Glutamatergic neuron (in vitro differentiated cells): ENCODE results near the gene FDCSP. TPM values are rescaled to one million over a fixed set of nuclear protein-coding genes. Genes with fewer than 3 reads are reported as not detected.
"Not testable (repeated sequence)": the region's sequence is repeated elsewhere in the genome, so short reads cannot be mapped to it uniquely, and the experiment has no call there.

Experiments
- DNase-seq: peaks from one replicate; pipeline ENCODE4 v3.0.0; 2022
- H3K27ac Mint-ChIP-seq: one replicate; pipeline ENCODE4 v1.8.0; 2020; ENCODE audit warnings: mild to moderate bottlenecking, mixed read lengths, inconsistent platforms; ENCODE audit not compliant: unreplicated experiment
- H3K27me3 Mint-ChIP-seq: one replicate; pipeline ENCODE4 v1.8.0; 2020; ENCODE audit warnings: mild to moderate bottlenecking, moderate library complexity, mixed read lengths, inconsistent platforms; ENCODE audit not compliant: unreplicated experiment
- H3K36me3 Mint-ChIP-seq: one replicate; pipeline ENCODE4 v1.8.0; 2020; ENCODE audit warnings: mild to moderate bottlenecking, mixed read lengths, inconsistent platforms; ENCODE audit not compliant: unreplicated experiment
- H3K4me1 Mint-ChIP-seq: one replicate; pipeline ENCODE4 v1.8.0; 2020; ENCODE audit warnings: mild to moderate bottlenecking, low read depth, mixed read lengths, inconsistent platforms; ENCODE audit not compliant: unreplicated experiment
- H3K4me3 Mint-ChIP-seq: one replicate; pipeline ENCODE4 v1.8.0; 2020; ENCODE audit warnings: mild to moderate bottlenecking, mixed read lengths, inconsistent platforms; ENCODE audit not compliant: unreplicated experiment
- H3K9me3 Mint-ChIP-seq: one replicate; pipeline ENCODE4 v1.8.0; 2020; ENCODE audit warnings: mild to moderate bottlenecking, moderate library complexity, mixed read lengths, inconsistent platforms; ENCODE audit not compliant: unreplicated experiment
- total RNA-seq: library from RNA; stranded (reverse); fragmentation: NEBNext Ultra II Directional; extraction: Animal tissue kit (Norgen Biotek cat#: 25700); gene quantifications from one replicate; pipeline ENCODE4 v1.2.1, GENCODE V29; 2021; ENCODE audit not compliant: unreplicated experiment
- TF ChIP-seq, protein P1 (sequence below): fragments of 200-600 bp; sonication (generic); IDR thresholded peaks from one replicate; pipeline ENCODE4 v1.5.0; 2021; ENCODE audit not compliant: partially characterized antibody, unreplicated experiment

FDCSP gene
- total RNA-seq, 1 donor from 2014 or later, result not detected

DNA sequence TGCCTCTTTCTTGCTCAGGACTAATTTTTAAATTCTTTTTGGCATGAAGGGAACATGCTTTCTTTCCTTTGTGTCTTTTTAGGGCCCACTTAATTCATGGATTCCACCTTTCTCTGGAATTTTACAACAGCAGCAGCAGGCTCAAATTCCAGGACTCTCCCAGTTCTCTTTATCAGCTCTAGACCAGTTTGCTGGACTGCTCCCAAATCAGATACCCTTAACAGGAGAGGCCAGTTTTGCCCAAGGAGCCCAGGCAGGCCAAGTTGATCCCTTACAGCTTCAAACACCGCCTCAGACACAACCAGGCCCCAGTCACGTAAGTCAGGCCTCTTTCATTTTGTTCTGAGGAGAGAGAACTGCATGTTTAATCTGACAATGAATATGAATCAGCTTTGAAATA is 28.1 kb upstream of the FDCSP start:
- TF ChIP-seq, protein P1, sequence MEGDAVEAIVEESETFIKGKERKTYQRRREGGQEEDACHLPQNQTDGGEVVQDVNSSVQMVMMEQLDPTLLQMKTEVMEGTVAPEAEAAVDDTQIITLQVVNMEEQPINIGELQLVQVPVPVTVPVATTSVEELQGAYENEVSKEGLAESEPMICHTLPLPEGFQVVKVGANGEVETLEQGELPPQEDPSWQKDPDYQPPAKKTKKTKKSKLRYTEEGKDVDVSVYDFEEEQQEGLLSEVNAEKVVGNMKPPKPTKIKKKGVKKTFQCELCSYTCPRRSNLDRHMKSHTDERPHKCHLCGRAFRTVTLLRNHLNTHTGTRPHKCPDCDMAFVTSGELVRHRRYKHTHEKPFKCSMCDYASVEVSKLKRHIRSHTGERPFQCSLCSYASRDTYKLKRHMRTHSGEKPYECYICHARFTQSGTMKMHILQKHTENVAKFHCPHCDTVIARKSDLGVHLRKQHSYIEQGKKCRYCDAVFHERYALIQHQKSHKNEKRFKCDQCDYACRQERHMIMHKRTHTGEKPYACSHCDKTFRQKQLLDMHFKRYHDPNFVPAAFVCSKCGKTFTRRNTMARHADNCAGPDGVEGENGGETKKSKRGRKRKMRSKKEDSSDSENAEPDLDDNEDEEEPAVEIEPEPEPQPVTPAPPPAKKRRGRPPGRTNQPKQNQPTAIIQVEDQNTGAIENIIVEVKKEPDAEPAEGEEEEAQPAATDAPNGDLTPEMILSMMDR, result no peak
- Mint-ChIP-seq H3K36me3 (no peaks in the 10 kb centered on the region), H3K4me1 (no peaks in the 10 kb centered on the region), H3K27me3 (no peaks in the 10 kb centered on the region), H3K27ac (no peak overlapping the region), H3K4me3 (no peak overlapping the region), H3K9me3 (no peaks in the 10 kb centered on the region)
- DNase-seq, result no peak

DNA sequence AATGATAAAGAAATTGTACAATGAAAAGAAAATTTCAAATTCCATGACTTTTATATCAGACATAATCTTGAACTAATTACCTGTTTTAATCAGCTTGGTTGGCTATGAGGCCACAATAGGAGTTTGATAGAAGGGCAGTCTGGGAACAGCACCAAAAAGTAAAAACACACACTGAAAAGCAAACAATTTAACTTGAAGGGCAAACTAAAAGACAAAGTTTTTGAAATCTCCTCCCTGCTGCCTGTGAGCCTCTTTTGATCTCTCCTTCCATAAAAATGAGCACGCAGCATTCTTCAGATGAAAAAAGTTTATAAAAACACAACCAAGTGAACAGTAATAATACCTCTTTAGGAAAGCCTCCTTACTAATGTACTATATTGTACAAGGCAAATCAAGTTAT is 22.3 kb upstream of the FDCSP start:
- Mint-ChIP-seq H3K4me1 (no peaks in the 10 kb centered on the region), H3K4me3 (no peak overlapping the region), H3K9me3 (no peaks in the 10 kb centered on the region), H3K27me3 (no peaks in the 10 kb centered on the region), H3K27ac (no peak overlapping the region), H3K36me3 (no peaks in the 10 kb centered on the region)
- no peak for DNase-seq
- TF ChIP-seq, protein P1, result no peak

DNA sequence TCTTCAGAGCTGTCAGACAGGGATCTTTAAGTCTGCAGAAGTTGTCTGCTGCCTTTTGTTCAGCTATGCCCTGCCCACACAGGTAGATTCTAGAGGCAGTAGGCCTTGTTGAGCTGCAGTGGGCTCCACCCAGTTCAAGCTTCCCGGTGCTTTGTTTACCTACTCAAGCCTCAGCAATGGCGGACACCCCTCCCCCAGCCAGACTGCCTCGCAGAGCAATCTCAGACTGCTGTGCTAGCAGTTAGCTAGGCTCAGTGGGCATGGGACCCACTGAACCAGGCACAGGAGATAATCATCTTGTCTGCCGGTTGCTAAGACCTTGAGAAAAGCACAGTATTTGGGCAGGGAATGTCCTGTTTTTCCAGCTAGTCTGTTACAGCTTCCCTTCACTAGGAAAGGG is 13.2 kb upstream of the FDCSP start:
- not testable (repeated sequence) for H3K4me3 Mint-ChIP-seq, H3K27ac Mint-ChIP-seq, H3K36me3 Mint-ChIP-seq, H3K27me3 Mint-ChIP-seq, H3K9me3 Mint-ChIP-seq, DNase-seq, H3K4me1 Mint-ChIP-seq

DNA sequence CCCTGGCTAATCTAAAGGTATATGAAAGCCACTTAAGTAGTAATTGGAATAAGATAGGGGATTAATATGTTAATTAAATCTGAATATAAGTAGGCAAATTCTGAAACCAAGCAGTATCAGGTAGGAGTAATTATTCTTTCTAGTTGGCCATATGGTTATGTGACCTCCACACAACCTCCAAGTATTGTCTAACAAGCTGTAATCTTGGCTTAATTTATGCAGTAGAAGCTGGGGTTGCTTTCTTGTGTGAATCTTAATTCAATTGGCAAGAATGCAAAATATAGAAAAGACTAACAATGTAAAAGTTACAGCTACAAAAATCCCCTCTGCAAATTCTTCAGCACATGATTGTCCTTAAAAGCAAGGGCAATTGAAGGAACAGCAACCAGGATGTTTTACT is 9.8 kb upstream of the FDCSP start:
- H3K9me3 Mint-ChIP-seq, DNase-seq, H3K36me3 Mint-ChIP-seq, H3K27ac Mint-ChIP-seq, H3K27me3 Mint-ChIP-seq, H3K4me1 Mint-ChIP-seq, H3K4me3 Mint-ChIP-seq: not testable (repeated sequence)

DNA sequence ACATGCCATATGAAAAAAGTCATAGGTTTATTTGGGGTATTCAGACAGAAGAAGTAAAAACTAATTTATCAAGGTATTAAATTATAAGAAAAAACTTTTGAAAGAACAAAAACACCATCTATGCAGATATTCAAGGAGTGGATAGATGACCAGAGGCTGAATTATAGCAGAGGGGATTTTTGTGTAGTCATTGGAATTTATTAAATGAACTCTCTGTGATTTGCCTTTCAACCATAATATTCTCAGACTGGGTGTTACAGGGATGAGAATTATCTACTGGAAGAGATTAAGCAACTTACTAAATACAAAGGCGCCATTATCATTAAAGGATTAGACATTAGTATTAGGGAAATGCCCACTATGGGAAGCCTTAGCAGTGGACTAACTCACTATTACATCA is 9.4 kb upstream of the FDCSP start:
- not testable (repeated sequence) for DNase-seq, H3K9me3 Mint-ChIP-seq, H3K4me3 Mint-ChIP-seq, H3K4me1 Mint-ChIP-seq, H3K27ac Mint-ChIP-seq, H3K27me3 Mint-ChIP-seq, H3K36me3 Mint-ChIP-seq

DNA sequence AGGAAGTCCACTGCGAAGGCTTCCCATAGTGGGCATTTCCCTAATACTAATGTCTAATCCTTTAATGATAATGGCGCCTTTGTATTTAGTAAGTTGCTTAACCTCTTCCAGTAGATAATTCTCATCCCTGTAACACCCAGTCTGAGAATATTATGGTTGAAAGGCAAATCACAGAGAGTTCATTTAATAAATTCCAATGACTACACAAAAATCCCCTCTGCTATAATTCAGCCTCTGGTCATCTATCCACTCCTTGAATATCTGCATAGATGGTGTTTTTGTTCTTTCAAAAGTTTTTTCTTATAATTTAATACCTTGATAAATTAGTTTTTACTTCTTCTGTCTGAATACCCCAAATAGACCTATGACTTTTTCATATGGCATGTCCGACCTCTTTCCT is 4.5 kb upstream of the FDCSP start:
- not testable (repeated sequence) for H3K36me3 Mint-ChIP-seq, H3K27ac Mint-ChIP-seq, DNase-seq, H3K9me3 Mint-ChIP-seq, H3K27me3 Mint-ChIP-seq, H3K4me1 Mint-ChIP-seq, H3K4me3 Mint-ChIP-seq

DNA sequence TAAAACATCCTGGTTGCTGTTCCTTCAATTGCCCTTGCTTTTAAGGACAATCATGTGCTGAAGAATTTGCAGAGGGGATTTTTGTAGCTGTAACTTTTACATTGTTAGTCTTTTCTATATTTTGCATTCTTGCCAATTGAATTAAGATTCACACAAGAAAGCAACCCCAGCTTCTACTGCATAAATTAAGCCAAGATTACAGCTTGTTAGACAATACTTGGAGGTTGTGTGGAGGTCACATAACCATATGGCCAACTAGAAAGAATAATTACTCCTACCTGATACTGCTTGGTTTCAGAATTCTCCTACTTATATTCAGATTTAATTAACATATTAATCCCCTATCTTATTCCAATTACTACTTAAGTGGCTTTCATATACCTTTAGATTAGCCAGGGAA is 4.1 kb upstream of the FDCSP start:
- H3K4me1 Mint-ChIP-seq, DNase-seq, H3K4me3 Mint-ChIP-seq, H3K27ac Mint-ChIP-seq, H3K36me3 Mint-ChIP-seq, H3K27me3 Mint-ChIP-seq, H3K9me3 Mint-ChIP-seq: not testable (repeated sequence)

DNA sequence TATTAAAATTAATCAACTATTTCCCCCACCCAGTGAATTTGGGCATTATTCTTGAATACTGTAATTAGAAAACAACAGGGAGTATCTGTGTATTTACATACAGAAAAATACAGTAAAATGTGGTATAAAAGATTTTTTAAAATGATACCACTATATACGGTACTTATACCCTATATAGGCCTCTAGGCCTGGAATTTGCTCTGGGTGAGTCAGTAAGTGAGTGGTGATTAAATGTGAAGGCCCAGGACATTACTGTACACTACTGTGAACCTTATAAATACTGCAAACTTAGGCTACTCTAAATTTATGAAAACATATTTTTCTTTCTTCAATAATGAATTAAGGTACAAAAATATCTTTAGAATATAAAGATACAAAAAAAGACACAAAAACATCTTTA is 10.2 kb downstream of the FDCSP start:
- TF ChIP-seq, protein P1, result no peak
- Mint-ChIP-seq H3K27ac (no peak overlapping the region), H3K27me3 (no peaks in the 10 kb centered on the region)

More for the DNA sequence above, 10.2 kb downstream of the FDCSP start:
- H3K4me3 Mint-ChIP-seq, result no peak overlapping the region
- H3K36me3 Mint-ChIP-seq, result no peaks in the 10 kb centered on the region
- no peaks in the 10 kb centered on the region for H3K4me1 Mint-ChIP-seq
- DNase-seq, result no peak
- no peaks in the 10 kb centered on the region for H3K9me3 Mint-ChIP-seq
